HEK293 (cell line): Measurements from ENCODE around the gene SFTPD.

Source experiments
- KLF1 ChIP-seq: fragments of 450-650 bp; formaldehyde crosslinking; IDR thresholded peaks from 2 replicates; pipeline ENCODE4 v1.5.1; 2016; ENCODE audit warnings: missing biosample characterization, missing genetic modification characterization
- KLF9 ChIP-seq: fragments of 450-650 bp; formaldehyde crosslinking; IDR thresholded peaks from 2 replicates; pipeline ENCODE4 v1.5.1; 2016; ENCODE audit warnings: missing biosample characterization, missing genetic modification characterization, low read depth
- PRDM1 ChIP-seq: fragments of 450-650 bp; formaldehyde crosslinking; IDR thresholded peaks from 2 replicates; pipeline ENCODE4; 2016; ENCODE audit warnings: missing biosample characterization, missing genetic modification characterization
- SP3 ChIP-seq: fragments of 450-650 bp; formaldehyde crosslinking; IDR thresholded peaks from 2 replicates; pipeline ENCODE4 v1.5.1; 2016; ENCODE audit warnings: missing biosample characterization, missing genetic modification characterization
- SP7 ChIP-seq: fragments of 450-650 bp; formaldehyde crosslinking; IDR thresholded peaks from 2 replicates; pipeline ENCODE4 v1.5.1; 2016; ENCODE audit warnings: missing biosample characterization, missing genetic modification characterization
- TRIM28 ChIP-seq: IDR thresholded peaks from 2 replicates; pipeline ENCODE4 v1.6.1; 2011; ENCODE audit warnings: low read length, control low read depth, borderline replicate concordance
- YY2 ChIP-seq: fragments of 450-650 bp; formaldehyde crosslinking; IDR thresholded peaks from 2 replicates; pipeline ENCODE4 v1.5.1; 2016; ENCODE audit warnings: missing biosample characterization, missing genetic modification characterization
- ZBTB20 ChIP-seq: fragments of 450-650 bp; formaldehyde crosslinking; IDR thresholded peaks from 2 replicates; pipeline ENCODE4 v1.5.1; 2016; ENCODE audit warnings: missing biosample characterization, missing genetic modification characterization
- ZBTB21 ChIP-seq: fragments of 450-650 bp; formaldehyde crosslinking; IDR thresholded peaks from 2 replicates; pipeline ENCODE4 v1.5.1; 2017; ENCODE audit warnings: missing biosample characterization, missing genetic modification characterization
- ZNF10 ChIP-seq: fragments of 450-650 bp; formaldehyde crosslinking; IDR thresholded peaks from 2 replicates; pipeline ENCODE4 v1.5.1; 2017; ENCODE audit warnings: missing biosample characterization, missing genetic modification characterization
- ZNF157 ChIP-seq: fragments of 450-650 bp; formaldehyde crosslinking; IDR thresholded peaks from 2 replicates; pipeline ENCODE4 v1.5.1; 2016; ENCODE audit warnings: missing biosample characterization, missing genetic modification characterization
- ZNF211 ChIP-seq: fragments of 450-650 bp; formaldehyde crosslinking; IDR thresholded peaks from 2 replicates; pipeline ENCODE4 v1.5.1; 2016; ENCODE audit warnings: low read depth, missing biosample characterization, missing genetic modification characterization
- ZNF266 ChIP-seq: fragments of 450-650 bp; formaldehyde crosslinking; IDR thresholded peaks from 2 replicates; pipeline ENCODE4 v1.5.1; 2016; ENCODE audit warnings: missing biosample characterization, missing genetic modification characterization, low read depth
- ZNF274 ChIP-seq, 2 experiments: fragments of 200-500 bp in 1 of 2; fragments of 450-650 bp in 1 of 2; sonication (Bioruptor generic) in 1 of 2; formaldehyde crosslinking in 1 of 2; IDR thresholded peaks; 2 replicates each; pipeline versions ENCODE4 v1.5.1 to v1.6.1; 2014 to 2016; ENCODE audit warnings: borderline replicate concordance in 1 of 2, inconsistent platforms in 1 of 2, low read length in 1 of 2, missing biosample characterization in 1 of 2, missing genetic modification characterization in 1 of 2
- ZNF280C ChIP-seq: fragments of 450-650 bp; formaldehyde crosslinking; IDR thresholded peaks from 2 replicates; pipeline ENCODE4 v1.5.1; 2016; ENCODE audit warnings: missing biosample characterization, missing genetic modification characterization
- ZNF280D ChIP-seq: fragments of 450-650 bp; formaldehyde crosslinking; IDR thresholded peaks from 2 replicates; pipeline ENCODE4 v1.5.1; 2016; ENCODE audit warnings: missing biosample characterization, missing genetic modification characterization
- ZNF521 ChIP-seq: fragments of 450-650 bp; formaldehyde crosslinking; IDR thresholded peaks from 2 replicates; pipeline ENCODE4 v1.5.1; 2017; ENCODE audit warnings: missing biosample characterization, mild to moderate bottlenecking, missing genetic modification characterization
- ZNF621 ChIP-seq: fragments of 450-650 bp; formaldehyde crosslinking; IDR thresholded peaks from 2 replicates; pipeline ENCODE4 v1.5.1; 2017; ENCODE audit warnings: missing biosample characterization, missing genetic modification characterization
- ZNF624 ChIP-seq: fragments of 450-650 bp; formaldehyde crosslinking; IDR thresholded peaks from 2 replicates; pipeline ENCODE4 v1.5.1; 2017; ENCODE audit warnings: missing biosample characterization, missing genetic modification characterization
- ZNF701 ChIP-seq: fragments of 450-650 bp; formaldehyde crosslinking; IDR thresholded peaks from 2 replicates; pipeline ENCODE4 v1.5.1; 2016; ENCODE audit warnings: missing biosample characterization, missing genetic modification characterization
- ZNF837 ChIP-seq: fragments of 450-650 bp; formaldehyde crosslinking; IDR thresholded peaks from 2 replicates; pipeline ENCODE4 v1.5.1; 2016; ENCODE audit warnings: missing biosample characterization, missing genetic modification characterization
- ZSCAN4 ChIP-seq: fragments of 450-650 bp; formaldehyde crosslinking; IDR thresholded peaks from 2 replicates; pipeline ENCODE4 v1.5.1; 2017; ENCODE audit warnings: missing biosample characterization, missing genetic modification characterization
- TF ChIP-seq, protein P1 (sequence below): fragments of 450-650 bp; formaldehyde crosslinking; IDR thresholded peaks from 2 replicates; pipeline ENCODE4 v1.5.1; 2016; ENCODE audit warnings: missing biosample characterization, missing genetic modification characterization
- TF ChIP-seq, protein P2 (sequence below): fragments of 450-650 bp; IDR thresholded peaks from 2 replicates; pipeline ENCODE4 v1.5.1; 2018; ENCODE audit warnings: missing biosample characterization, mild to moderate bottlenecking, missing genetic modification characterization
- TF ChIP-seq, protein P3 (sequence below): fragments of 450-650 bp; formaldehyde crosslinking; IDR thresholded peaks from 2 replicates; pipeline ENCODE4 v1.5.1; 2016; ENCODE audit warnings: missing biosample characterization, missing genetic modification characterization

SFTPD gene

DNA sequence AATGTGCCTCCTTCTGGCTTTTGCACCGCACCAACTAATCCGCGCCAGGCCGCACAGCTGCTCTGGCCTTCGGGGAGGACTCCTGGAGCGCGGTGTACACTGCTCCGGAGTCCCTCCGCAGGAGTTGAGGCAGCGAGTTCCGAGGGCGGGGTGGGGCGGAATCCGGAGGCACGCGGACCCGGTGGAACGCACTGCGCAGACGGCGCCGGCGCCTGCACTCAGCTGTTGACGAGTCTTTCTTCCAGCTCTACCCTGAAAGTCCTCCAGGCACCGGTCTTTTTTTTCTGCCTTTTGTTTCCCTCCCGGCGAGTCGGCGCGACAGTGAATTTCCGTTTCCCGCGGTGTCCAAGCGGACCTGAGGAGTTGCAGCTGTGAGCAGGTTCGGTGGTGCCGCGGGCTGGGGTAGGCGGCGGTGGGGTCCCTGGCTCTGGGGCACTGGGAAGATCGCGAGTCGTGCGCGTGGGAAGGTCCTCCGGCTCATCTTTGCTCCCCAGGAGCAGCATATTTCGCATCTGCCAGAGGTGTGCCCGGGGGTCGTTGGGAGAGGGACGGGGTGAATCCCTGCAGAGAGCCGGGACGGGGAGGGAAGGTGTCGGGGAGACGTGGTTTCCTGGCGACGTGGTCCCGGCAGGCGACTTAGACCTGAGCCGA, 44.1 kb downstream of the SFTPD start (continued):
- TF ChIP-seq YY2 (tag by site-specific recombination) (no peak), PRDM1 (tag by site-specific recombination) (no peak), ZNF837 (no peak), KLF1 (tag by site-specific recombination) (0 out of 2 replicates have a peak, but pooled peaks have one; percentile 25), ZNF624 (no peak), ZNF521 (tag by site-specific recombination) (no peak), ZNF274 (IDR thresholded peaks at IDR 0.05; ENCODE audit: low read length) (no peak), ZNF274 (tag by site-specific recombination; IDR thresholded peaks at IDR 0.05; ENCODE audit: borderline replicate concordance) (no peak), ZNF701 (tag by site-specific recombination) (no peak), KLF9 (tag by site-specific recombination) (peak; percentile 50; the same call in 1 of the 2 replicates), ZNF280C (tag by site-specific recombination) (no peak), ZNF157 (tag by site-specific recombination) (no peak), ZSCAN4 (tag by site-specific recombination) (no peak), ZBTB21 (tag by site-specific recombination) (no peak), ZNF266 (tag by site-specific recombination) (no peak), ZBTB20 (tag by site-specific recombination) (peak; percentile 69; the same call in 1 of the 2 replicates), TRIM28 (peak; percentile 70; the same call in 1 of the 2 replicates), ZNF280D (tag by site-specific recombination) (no peak), SP7 (tag by site-specific recombination) (peak; percentile 53; the same call in 1 of the 2 replicates), SP3 (tag by site-specific recombination) (no peak), ZNF211 (no peak), ZNF10 (tag by site-specific recombination) (peak; percentile 20; the same call in 1 of the 2 replicates), ZNF621 (tag by site-specific recombination) (no peak)
- TF ChIP-seq, protein P1, sequence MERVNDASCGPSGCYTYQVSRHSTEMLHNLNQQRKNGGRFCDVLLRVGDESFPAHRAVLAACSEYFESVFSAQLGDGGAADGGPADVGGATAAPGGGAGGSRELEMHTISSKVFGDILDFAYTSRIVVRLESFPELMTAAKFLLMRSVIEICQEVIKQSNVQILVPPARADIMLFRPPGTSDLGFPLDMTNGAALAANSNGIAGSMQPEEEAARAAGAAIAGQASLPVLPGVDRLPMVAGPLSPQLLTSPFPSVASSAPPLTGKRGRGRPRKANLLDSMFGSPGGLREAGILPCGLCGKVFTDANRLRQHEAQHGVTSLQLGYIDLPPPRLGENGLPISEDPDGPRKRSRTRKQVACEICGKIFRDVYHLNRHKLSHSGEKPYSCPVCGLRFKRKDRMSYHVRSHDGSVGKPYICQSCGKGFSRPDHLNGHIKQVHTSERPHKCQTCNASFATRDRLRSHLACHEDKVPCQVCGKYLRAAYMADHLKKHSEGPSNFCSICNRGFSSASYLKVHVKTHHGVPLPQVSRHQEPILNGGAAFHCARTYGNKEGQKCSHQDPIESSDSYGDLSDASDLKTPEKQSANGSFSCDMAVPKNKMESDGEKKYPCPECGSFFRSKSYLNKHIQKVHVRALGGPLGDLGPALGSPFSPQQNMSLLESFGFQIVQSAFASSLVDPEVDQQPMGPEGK (tag by site-specific recombination): peak; percentile 46
- TF ChIP-seq, protein P2, sequence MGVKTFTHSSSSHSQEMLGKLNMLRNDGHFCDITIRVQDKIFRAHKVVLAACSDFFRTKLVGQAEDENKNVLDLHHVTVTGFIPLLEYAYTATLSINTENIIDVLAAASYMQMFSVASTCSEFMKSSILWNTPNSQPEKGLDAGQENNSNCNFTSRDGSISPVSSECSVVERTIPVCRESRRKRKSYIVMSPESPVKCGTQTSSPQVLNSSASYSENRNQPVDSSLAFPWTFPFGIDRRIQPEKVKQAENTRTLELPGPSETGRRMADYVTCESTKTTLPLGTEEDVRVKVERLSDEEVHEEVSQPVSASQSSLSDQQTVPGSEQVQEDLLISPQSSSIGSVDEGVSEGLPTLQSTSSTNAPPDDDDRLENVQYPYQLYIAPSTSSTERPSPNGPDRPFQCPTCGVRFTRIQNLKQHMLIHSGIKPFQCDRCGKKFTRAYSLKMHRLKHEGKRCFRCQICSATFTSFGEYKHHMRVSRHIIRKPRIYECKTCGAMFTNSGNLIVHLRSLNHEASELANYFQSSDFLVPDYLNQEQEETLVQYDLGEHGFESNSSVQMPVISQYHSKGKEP (tag by site-specific recombination): no peak
- TF ChIP-seq, protein P3, sequence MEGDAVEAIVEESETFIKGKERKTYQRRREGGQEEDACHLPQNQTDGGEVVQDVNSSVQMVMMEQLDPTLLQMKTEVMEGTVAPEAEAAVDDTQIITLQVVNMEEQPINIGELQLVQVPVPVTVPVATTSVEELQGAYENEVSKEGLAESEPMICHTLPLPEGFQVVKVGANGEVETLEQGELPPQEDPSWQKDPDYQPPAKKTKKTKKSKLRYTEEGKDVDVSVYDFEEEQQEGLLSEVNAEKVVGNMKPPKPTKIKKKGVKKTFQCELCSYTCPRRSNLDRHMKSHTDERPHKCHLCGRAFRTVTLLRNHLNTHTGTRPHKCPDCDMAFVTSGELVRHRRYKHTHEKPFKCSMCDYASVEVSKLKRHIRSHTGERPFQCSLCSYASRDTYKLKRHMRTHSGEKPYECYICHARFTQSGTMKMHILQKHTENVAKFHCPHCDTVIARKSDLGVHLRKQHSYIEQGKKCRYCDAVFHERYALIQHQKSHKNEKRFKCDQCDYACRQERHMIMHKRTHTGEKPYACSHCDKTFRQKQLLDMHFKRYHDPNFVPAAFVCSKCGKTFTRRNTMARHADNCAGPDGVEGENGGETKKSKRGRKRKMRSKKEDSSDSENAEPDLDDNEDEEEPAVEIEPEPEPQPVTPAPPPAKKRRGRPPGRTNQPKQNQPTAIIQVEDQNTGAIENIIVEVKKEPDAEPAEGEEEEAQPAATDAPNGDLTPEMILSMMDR (tag by site-specific recombination): no peak; the same call in 1 of the 2 replicates
